Stimulated activated CD8-positive, alpha-beta memory T cell treated with anti-CD3 and anti-CD28 coated beads, Interleukin-15, amount 100 ng/mL, for 48 hours (primary cell): ENCODE data around the gene ASCC2.

ENCODE experiments used
- DNase-seq, 2 donors: peaks; one replicate each; pipeline ENCODE4 v3.0.0-alpha.2; 2020; ENCODE audit warnings: low read depth in 2 of 2

Gene ASCC2

GRCh38 chr22:29816980-29817379, 21.1 kb downstream of the ASCC2 start:
- no peak for DNase-seq

- no peak for DNase-seq
Observed at GRCh38 chr22:29816539-29816938, 21.5 kb downstream of the ASCC2 start.

DNA sequence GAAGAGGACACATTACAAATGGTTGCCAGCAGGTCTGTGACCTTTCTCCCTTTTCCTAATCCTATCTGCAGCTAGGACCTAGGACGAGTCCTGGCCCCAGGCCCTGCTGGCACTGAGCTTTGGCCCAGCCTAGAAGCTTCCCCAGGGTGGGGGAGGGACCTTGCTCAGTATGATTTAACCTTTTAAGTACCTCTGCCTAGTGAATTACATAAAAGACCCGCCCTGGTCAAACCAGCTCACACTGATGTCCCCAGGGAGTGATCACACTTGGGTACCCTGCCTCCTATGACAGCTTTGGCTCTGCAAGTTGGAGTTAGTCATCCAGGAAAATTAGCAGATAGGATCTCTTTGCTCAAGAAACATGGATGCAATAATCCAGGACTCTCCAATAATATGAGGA, 21.9 kb downstream of the ASCC2 start:
- DNase-seq: no peak

GRCh38 chr22:29815580-29815979, 22.5 kb downstream of the ASCC2 start:
- DNase-seq: no peak

DNA sequence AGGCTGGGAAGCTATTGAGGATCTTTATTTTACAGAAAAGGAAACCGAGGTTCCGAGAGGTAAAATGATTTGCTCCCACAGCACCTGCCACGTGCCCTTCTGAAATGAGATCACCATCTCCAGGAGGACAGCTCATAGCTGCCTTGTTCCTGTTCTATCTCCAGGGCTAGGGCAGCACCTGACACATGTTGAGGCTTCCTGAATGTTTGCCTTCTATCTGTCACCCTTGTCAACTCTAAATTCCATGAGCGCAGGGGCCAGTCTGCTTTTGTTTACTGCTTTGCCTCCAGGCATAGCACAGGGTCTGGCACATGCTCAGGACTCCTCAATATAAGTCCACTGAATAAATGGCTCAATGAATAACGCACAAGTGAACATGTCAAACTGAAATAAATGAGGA, 24.1 kb downstream of the ASCC2 start:
- DNase-seq: no peak

DNA sequence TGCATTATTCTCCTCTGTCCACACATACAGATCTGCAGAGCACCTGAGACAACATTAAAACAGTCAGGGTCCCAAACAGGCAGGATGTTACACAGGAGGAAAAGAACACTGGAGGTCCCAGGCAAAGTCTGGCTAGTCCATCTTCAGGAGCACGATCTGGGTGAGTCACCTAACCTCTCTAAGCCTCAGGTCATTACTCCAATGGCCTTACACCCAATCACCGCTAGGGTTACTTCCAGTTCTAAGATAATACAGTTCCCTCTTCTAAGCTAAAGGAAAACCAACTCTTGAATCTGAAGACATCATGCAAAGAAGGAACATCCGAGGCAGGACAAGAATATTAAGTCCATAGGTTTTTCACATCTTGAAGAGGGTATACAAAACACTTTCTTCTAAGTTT, 24.5 kb downstream of the ASCC2 start:
- DNase-seq: no peak

DNA sequence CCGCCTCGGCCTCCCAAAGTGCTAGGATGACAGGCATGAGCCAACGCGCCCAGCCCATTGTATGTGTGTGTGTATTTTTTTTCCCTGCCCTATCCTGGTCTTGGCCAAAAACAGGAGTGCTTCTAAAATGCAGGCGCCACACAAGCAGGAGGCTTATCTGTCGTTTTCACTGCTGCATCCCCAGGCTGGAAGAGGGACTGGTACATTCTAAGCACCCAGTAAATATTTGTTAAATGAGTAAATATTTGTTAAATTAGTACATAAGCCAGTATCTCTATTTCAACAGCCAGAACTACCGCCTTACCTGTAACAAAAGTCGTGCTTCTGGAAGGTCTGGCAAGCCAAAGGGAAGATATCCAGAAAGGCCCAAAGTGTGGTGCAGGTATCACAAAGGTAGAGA, 24.9 kb downstream of the ASCC2 start:
- no peak for DNase-seq

GRCh38 chr22:29811377-29811776, 26.7 kb downstream of the ASCC2 start:
- DNase-seq: no peak

- no peak for DNase-seq
Observed at GRCh38 chr22:29810216-29810615, 27.9 kb downstream of the ASCC2 start.

DNA sequence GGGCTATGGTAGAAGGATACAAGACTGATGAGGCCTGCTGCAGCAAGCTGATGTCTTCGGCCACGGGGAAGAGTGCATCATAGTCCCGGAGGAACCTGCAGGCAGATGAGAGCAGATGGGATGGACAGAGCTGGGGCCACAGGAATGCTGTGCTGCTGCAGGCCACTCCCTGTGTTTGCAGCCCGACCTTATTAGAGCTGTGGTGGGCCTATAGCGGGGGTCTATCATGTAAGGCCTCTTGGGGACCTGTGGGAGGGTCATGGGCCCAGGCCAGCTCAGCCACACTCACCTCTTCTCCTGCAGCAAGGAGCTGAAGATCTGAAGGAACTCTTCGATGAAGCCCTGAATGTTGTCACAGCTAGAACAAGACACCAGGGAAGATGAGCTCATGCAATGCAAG, 31.9 kb downstream of the ASCC2 start:
- DNase-seq: no peak

- no peak for DNase-seq
Observed at GRCh38 chr22:29804985-29805384, 33.1 kb downstream of the ASCC2 start.

DNA sequence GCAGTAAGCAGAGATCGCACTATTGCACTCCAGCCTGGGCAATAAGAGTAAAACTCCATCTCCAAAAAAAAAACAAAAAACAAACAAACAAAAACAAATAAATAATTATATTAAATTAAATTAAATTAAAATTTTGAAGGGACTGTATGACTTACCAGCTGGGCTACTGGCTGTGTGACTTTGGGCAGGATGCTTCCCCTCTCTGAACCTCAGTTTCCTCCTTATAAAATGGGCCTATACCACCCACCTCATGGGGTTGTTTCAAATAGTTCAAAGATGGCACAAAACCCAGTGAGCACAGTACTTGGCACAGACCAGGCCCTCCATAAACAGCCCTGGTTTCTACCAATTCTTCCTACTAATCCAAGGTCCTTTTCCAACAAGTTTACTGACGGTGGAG, 34.9 kb downstream of the ASCC2 start:
- DNase-seq: no peak

- DNase-seq: no peak
Observed at GRCh38 chr22:29801796-29802195, 36.3 kb downstream of the ASCC2 start.

DNA sequence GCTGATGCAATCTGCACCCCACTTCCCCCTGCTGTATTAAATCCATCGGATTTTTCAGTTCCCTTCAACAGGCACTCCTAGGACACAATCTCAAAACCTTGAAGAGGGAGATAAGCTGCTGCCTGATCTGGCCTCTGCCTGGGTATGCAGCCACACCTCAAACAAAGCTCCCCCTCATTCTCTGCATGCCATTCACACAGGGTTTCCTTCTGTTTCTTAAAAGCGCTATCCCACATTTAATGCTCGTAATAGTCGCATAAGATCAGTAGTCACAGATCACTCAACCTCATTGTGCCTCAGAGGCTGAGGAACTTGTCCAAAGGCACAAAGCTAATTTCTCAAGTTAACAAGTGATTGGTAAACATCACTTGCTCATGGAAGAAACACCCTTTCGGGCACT, 36.9 kb downstream of the ASCC2 start:
- no peak for DNase-seq

- DNase-seq: no peak
Observed at GRCh38 chr22:29799217-29799680, 38.8 kb downstream of the ASCC2 start.

DNA sequence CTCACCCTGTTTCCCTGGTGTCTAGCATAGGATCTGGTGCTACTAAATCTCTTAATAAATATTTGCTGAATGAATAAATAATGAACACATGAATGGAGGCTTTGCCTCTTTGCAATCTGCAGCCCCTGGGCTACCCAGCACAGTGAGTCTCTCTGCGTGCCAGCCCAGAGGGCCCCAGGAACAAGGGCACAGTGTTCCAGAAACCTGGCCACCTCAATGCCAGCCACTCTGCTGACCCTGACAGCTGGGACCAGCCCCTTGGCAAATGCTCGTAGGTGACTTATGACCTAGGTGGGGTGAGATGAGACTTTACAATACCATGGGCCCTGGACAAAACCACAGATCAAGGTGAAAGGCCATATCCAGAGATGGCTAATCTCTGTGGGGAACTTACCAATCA, 39.3 kb downstream of the ASCC2 start:
- no peak for DNase-seq

GRCh38 chr22:29798318-29798717, 39.8 kb downstream of the ASCC2 start:
- no peak for DNase-seq

DNA sequence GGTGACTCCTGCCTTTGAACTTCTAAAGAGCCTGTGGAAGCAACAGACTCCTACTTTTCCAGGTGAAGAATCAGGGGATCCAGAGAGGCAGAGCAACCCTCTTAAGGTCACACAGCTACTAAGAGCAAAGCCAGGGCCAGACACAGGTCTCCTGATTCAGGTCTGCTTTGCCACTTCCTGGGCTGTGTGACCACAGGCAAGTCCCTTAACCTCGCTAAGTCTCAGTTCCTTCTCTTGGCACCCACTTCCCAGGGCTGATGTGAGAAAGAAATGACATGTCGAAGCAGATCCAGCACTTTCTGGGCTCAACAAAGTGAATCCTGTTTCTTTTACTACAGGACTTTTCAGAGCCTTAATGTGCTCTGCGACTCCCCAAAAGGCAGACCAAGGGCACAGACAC, 40.7 kb downstream of the ASCC2 start:
- no peak for DNase-seq

- no peak for DNase-seq
Observed at GRCh38 chr22:29795663-29796062, 42.4 kb downstream of the ASCC2 start.

DNA sequence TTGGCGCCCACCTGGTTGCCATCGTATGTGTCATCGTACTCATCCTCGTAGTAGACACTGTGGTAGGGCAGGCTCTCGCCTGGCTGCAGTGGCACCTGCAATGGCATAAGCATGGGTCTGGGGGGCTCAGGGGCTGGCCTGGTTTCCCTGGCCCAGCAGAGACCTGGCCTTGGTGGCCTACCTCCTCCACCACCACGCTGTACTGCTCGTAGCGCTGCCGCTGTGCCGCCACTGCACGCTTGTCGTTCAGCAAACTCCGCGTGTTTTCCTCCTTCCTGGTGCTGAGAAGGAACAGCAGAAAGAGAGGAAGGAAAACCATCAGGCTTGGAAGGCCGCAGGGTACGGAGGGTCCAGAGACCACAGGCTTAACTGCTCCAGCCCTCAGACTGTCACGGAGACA, 44.7 kb downstream of the ASCC2 start:
- DNase-seq: no peak

- DNase-seq: no peak
Observed at GRCh38 chr22:29790061-29790460, 48.0 kb downstream of the ASCC2 start.

GRCh38 chr22:29788339-29789279, 49.5 kb downstream of the ASCC2 start:
- no peak for DNase-seq

- DNase-seq: no peak
Observed at GRCh38 chr22:29787371-29787980, 50.6 kb downstream of the ASCC2 start.
